UCSD-AML1 (cell line): ENCODE measurements around the gene ABCA9.
"Not testable (repeated sequence)": the region's sequence is repeated elsewhere in the genome, so short reads cannot be mapped to it uniquely, and the experiment has no call there.

Experiments used
- DNase-seq: peaks from one replicate; lab custom pipeline; 2025; ENCODE audit not compliant: unreplicated experiment; lab: John Stamatoyannopoulos, UW

ABCA9 gene

DNA sequence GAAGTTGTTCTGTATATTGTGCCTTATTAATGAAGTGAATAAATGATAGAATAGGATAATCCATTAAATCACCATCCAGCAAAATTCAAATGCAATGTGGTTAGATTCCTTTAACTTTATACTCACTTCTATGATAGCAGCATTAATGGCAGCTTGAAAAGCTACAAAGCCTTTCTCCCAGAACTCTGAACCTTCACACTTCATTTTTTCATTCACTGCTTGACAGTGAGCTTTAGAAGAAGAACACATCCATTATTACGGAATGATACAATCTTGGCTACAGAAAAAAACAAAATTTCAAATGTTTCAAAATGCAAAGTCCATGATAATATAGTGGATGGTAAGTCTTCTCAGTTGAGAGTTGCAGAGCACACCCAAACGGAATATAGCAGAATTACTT lies 16.4 kb downstream of the ABCA9 start:
- DNase-seq: no peak

DNA sequence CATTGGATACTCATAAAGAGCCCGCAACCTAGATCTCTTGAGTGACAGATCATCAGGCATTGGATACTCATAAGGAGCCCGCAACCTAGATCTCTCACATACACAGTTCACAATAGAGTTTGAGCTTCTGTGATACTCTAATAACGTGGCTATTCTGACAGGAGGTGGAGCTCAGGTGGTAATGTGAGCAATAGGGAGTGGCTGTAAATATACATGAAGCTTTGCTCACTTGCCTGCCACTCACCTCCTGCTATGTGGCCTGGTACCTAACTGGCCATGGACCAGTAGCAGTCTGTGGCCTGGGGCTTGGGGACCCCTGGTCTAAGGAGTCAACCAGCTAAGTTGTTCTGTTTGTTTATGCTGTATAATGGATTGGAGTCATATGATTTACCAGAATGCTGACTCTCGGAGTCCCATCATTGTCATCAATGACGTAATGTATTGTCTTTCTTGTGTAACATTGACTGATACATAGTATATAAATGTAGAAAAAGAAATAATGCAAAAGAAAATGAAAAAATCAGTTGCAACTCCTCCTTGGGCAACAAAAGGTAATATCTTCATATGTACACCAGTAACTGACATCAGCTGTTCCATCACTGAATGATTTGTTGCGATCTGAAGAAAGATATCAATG lies 17.5 kb downstream of the ABCA9 start:
- no peak for DNase-seq

GRCh38 chr17:69042308-69042707 lies 18.4 kb downstream of the ABCA9 start:
- no peak for DNase-seq

- no peak for DNase-seq
Observed at GRCh38 chr17:69031839-69032238, 28.9 kb downstream of the ABCA9 start.

- no peak for DNase-seq
Observed at GRCh38 chr17:69030169-69030568, 30.6 kb downstream of the ABCA9 start.

DNA sequence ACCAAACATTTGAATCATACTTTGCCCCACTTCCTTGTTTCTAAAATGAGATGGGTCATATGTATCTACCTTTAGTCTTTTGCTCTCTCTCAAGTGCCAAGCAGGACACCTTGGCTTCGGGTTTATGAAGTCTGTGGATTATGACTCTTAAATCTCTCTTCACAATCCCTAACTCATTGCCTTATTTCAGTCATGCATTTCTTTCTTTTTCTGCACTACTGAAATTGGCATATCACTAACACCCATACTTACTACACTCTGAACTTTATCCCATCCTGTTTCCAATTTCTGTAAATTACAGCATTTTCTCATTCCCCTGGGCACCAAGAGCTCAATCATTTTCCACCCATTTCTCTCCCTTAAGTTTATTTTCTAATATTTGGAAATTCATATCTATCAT lies 42.0 kb downstream of the ABCA9 start:
- DNase-seq: no peak

GRCh38 chr17:69018022-69018615 lies 42.6 kb downstream of the ABCA9 start:
- DNase-seq: no peak

- DNase-seq: no peak
Observed at GRCh38 chr17:69015631-69016030, 45.1 kb downstream of the ABCA9 start.

DNA sequence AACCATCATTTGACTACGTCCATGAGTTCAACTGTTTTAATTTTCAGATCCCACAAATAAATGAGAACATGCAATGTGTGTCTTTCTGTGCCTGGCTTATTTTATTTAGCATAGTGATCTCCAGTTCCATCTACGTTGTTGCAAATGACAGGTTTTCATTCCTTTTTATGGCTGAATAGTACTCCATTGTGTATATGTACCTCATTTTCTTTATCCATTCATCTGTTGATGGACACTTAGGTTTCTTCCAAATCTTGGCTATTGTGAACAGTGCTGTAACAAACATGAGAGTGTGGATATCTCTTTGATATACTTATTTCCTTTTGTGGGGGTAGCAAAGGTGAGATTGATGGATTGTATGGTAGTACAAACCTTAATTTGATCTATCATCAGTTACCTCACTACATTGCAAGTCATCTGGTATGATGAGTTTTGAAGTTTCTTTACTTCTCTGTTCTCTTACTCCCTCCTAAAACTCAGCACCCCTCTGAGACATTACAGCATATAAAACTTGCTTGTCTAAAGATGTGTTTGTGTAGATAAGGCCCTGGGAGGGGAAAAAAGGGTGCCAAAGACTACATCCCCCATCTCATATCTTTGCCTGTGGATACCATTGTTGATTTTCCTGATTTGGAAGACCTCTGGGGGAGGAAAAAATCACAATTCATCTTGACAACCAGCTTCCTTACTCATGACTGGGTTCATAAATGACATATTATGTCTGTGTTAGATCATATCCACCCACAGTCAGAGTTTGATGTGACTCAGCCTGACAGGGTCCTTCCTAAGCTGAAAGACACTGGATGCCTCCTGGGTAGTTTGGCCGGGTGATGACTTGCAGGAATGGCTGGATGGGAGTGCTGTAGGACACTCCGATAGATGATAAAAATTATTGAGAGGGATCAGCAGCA lies 47.6 kb downstream of the ABCA9 start:
- peak; percentile 10 for DNase-seq

DNA sequence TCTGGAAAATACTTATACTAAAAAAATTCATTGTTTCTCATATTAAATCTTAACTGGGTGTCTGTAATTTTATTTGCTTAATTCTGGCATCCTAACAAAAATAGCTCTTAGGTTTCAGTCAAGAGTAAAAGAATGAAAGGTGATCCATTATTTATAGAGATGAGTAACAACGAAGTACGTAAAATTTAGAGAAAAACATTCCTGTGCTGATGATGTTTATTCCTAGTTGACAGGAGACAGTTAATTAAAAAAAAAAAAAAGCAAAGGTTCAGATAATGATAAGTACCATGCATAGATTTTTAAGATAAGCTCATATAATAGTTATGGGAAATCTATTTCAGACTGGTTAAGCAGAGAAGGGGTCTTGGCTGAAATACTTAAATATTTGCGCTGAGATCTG lies 50.8 kb downstream of the ABCA9 start:
- no peak for DNase-seq

- not testable (repeated sequence) for DNase-seq
Observed at GRCh38 chr17:69004759-69005158, 56.0 kb downstream of the ABCA9 start.

DNA sequence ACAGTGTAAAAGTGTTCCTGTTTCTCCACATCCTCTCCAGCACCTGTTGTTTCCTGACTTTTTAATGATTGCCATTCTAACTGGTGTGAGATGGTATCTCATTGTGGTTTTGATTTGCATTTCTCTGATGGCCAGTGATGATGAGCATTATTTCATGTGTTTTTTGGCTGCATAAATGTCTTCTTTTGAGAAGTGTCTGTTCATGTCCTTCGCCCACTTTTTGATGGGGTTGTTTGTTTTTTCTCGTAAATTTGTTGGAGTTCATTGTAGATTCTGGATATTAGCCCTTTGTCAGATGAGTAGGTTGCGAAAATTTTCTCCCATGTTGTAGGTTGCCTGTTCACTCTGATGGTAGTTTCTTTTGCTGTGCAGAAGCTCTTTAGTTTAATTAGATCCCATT lies 61.0 kb downstream of the ABCA9 start:
- DNase-seq: not testable (repeated sequence)

GRCh38 chr17:68993112-68993511 lies 67.6 kb downstream of the ABCA9 start:
- no peak for DNase-seq

- DNase-seq: no peak
Observed at GRCh38 chr17:68987966-68988365, 72.8 kb downstream of the ABCA9 start.

DNA sequence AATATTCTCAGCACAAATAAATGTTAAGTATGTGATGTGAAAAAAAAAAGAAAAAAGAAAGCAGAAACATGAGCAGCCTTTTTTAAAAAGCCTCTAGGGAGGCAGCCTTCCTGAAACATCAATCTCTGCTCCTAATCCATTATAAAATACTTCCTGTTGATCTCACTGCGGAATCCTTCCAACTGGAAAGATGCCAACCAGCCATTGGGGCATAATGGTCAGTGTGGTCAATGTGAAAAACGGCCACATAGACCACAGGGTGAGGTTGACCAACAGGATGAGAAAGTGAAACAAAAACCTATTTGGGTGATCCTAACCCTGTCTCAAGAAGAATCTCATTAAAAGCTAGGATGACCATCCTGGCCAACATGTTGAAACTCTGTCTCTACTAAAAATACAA lies 79.4 kb downstream of the ABCA9 start:
- no peak for DNase-seq

- no peak for DNase-seq
Observed at GRCh38 chr17:68973098-68973846, 87.5 kb downstream of the ABCA9 start.

DNA sequence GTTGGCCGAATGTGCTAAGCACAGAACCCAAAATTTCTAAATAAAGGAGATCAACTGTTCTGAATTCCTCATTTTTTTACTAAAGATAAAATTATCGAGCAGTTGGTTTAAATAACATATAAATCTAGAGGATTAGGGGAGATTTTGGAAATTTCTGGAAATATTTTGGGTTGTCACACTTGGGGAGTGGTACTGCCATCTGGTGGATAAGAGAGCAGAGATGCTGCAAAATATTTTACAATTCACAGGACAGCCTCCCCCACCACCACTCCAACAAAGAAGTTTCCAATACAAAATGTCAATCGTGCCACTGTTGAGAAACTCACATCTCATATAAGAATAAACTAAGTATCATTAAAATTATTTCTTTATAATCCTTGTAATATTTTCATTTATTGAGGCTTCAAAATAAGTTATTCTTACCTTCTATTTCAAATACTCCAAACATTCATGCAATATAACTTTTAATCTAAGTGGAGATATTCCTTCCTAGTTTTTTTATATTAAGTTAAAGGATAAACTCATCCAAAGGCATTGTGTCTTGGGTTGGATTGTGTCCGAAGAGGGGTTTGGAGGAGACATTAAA lies 88.5 kb downstream of the ABCA9 start:
- no peak for DNase-seq

DNA sequence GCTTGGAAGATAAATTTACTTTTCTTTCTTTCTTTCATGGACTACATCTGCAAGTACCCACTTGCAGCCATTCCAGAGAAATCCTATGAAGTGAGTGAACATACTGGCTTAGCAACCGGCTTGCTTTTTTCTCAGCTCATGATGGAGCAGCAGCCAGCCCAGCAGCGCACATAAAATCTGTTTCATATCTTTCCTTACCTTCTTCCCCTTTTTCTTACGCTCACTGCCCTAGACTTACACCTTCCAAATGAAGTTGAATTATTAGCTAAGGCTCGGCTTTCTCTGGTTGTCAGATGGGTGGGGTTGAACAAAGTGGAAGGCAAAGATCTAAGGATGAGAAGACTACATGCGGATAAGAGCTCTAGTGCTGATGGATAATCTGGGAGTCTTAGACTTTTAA lies 91.6 kb downstream of the ABCA9 start:
- no peak for DNase-seq

DNA sequence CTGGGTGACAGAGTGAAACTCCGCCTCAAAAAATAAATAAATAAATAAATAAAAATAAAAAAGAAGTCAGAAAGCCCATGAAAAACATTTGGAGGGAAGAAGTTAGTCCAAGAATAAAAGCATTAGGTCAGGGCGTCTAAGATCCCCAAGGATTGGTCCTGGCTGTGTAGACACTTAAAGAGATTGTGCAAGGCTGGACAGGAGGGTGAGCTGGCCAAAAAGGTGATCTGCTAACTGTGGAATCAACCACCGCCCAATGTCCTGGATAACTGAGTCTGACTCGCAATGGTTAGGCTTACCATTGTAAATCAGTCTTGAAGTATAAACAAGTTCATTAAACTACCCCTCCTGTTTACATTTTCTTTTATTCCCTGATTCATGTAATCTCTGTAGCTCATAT lies 96.8 kb downstream of the ABCA9 start:
- DNase-seq: no peak

GRCh38 chr17:68961214-68961882 lies 99.4 kb downstream of the ABCA9 start:
- DNase-seq: no peak
